Glutamatergic neuron (in vitro differentiated cells): ENCODE data around the gene TRDN. TPM values are rescaled to one million over a fixed set of nuclear protein-coding genes. Genes with fewer than 3 reads are reported as not detected.

Experiments used
- DNase-seq: peaks from one replicate; pipeline ENCODE4 v3.0.0; 2022
- H3K27ac Mint-ChIP-seq: one replicate; pipeline ENCODE4 v1.8.0; 2020; ENCODE audit warnings: mild to moderate bottlenecking, mixed read lengths, inconsistent platforms; ENCODE audit not compliant: unreplicated experiment
- H3K27me3 Mint-ChIP-seq: one replicate; pipeline ENCODE4 v1.8.0; 2020; ENCODE audit warnings: mild to moderate bottlenecking, moderate library complexity, mixed read lengths, inconsistent platforms; ENCODE audit not compliant: unreplicated experiment
- H3K36me3 Mint-ChIP-seq: one replicate; pipeline ENCODE4 v1.8.0; 2020; ENCODE audit warnings: mild to moderate bottlenecking, mixed read lengths, inconsistent platforms; ENCODE audit not compliant: unreplicated experiment
- H3K4me1 Mint-ChIP-seq: one replicate; pipeline ENCODE4 v1.8.0; 2020; ENCODE audit warnings: mild to moderate bottlenecking, low read depth, mixed read lengths, inconsistent platforms; ENCODE audit not compliant: unreplicated experiment
- H3K4me3 Mint-ChIP-seq: one replicate; pipeline ENCODE4 v1.8.0; 2020; ENCODE audit warnings: mild to moderate bottlenecking, mixed read lengths, inconsistent platforms; ENCODE audit not compliant: unreplicated experiment
- H3K9me3 Mint-ChIP-seq: one replicate; pipeline ENCODE4 v1.8.0; 2020; ENCODE audit warnings: mild to moderate bottlenecking, moderate library complexity, mixed read lengths, inconsistent platforms; ENCODE audit not compliant: unreplicated experiment
- CTCF ChIP-seq: fragments of 200-600 bp; sonication (generic); IDR thresholded peaks from one replicate; pipeline ENCODE4 v1.5.0; 2021; ENCODE audit not compliant: partially characterized antibody, unreplicated experiment
- total RNA-seq: library from RNA; stranded (reverse); fragmentation: NEBNext Ultra II Directional; extraction: Animal tissue kit (Norgen Biotek cat#: 25700); gene quantifications from one replicate; pipeline ENCODE4 v1.2.1, GENCODE V29; 2021; ENCODE audit not compliant: unreplicated experiment

Gene TRDN
- total RNA-seq, 1 donor from 2014 or later: not detected

GRCh38 chr6:123527406-123527805 lies 109.3 kb downstream of the TRDN start:
- DNase-seq: no peak
- H3K4me1 Mint-ChIP-seq: no peaks in the 10 kb centered on the region
- no peaks in the 10 kb centered on the region for H3K27me3 Mint-ChIP-seq
- H3K27ac Mint-ChIP-seq: no peak overlapping the region
- H3K4me3 Mint-ChIP-seq: no peak overlapping the region
- TF ChIP-seq CTCF: no peak
- H3K9me3 Mint-ChIP-seq: no peaks in the 10 kb centered on the region
- H3K36me3 Mint-ChIP-seq: no peaks in the 10 kb centered on the region

- no peaks in the 10 kb centered on the region for H3K9me3 Mint-ChIP-seq
- no peaks in the 10 kb centered on the region for H3K36me3 Mint-ChIP-seq
- no peaks in the 10 kb centered on the region for H3K4me1 Mint-ChIP-seq
- TF ChIP-seq CTCF: no peak
- no peak overlapping the region for H3K4me3 Mint-ChIP-seq
- H3K27ac Mint-ChIP-seq: no peak overlapping the region
- DNase-seq: no peak
- no peaks in the 10 kb centered on the region for H3K27me3 Mint-ChIP-seq
Observed at GRCh38 chr6:123526128-123526527, 110.6 kb downstream of the TRDN start.

- TF ChIP-seq CTCF: no peak
- H3K36me3 Mint-ChIP-seq: no peaks in the 10 kb centered on the region
- H3K4me3 Mint-ChIP-seq: no peak overlapping the region
- DNase-seq: no peak
- H3K27me3 Mint-ChIP-seq: no peaks in the 10 kb centered on the region
- H3K9me3 Mint-ChIP-seq: no peaks in the 10 kb centered on the region
- H3K27ac Mint-ChIP-seq: no peak overlapping the region
- no peaks in the 10 kb centered on the region for H3K4me1 Mint-ChIP-seq
Observed at GRCh38 chr6:123524781-123525180, 112.0 kb downstream of the TRDN start.

GRCh38 chr6:123520217-123520616 lies 116.5 kb downstream of the TRDN start:
- DNase-seq: no peak
- Mint-ChIP-seq H3K36me3 (no peaks in the 10 kb centered on the region), H3K27ac (no peak overlapping the region), H3K4me3 (no peak overlapping the region), H3K4me1 (peaks cover 7% of the 10 kb centered on the region), H3K9me3 (peaks cover 1% of the 10 kb centered on the region), H3K27me3 (no peaks in the 10 kb centered on the region)
- TF ChIP-seq CTCF: no peak

- Mint-ChIP-seq H3K27ac (no peak overlapping the region), H3K4me1 (peaks cover 7% of the 10 kb centered on the region), H3K9me3 (peaks cover 1% of the 10 kb centered on the region), H3K36me3 (no peaks in the 10 kb centered on the region), H3K4me3 (no peak overlapping the region), H3K27me3 (no peaks in the 10 kb centered on the region)
- DNase-seq: no peak
- TF ChIP-seq CTCF: no peak
Observed at GRCh38 chr6:123519189-123519505, 117.6 kb downstream of the TRDN start.
